Ovary (tissue), 3 donors: ENCODE measurements around the gene SPP1.

Experiments
- CTCF ChIP-seq, 3 donors: fragments of 450-650 bp in 2 of 3; fragments of 200-600 bp in 1 of 3; IDR thresholded peaks; one replicate each; pipeline versions ENCODE4 v1.5.1 to v1.8.0; 2016 to 2022; ENCODE audit warnings: antibody characterized with exemption in 3 of 3, mild to moderate bottlenecking in 1 of 3
- EP300 ChIP-seq: sonication (generic); formaldehyde crosslinking; IDR thresholded peaks from one replicate; pipeline ENCODE4 v1.6.1; 2017; ENCODE audit warnings: antibody characterized with exemption
- POLR2A ChIP-seq: fragments of 450-650 bp; IDR thresholded peaks from one replicate; pipeline ENCODE4 v1.6.1; 2017; ENCODE audit warnings: antibody characterized with exemption, mild to moderate bottlenecking, moderate library complexity
- donor health status: DM: no; HTN: no; CAD: no.

- no peak for TF ChIP-seq POLR2A
- no peak for TF ChIP-seq CTCF (IDR thresholded peaks at IDR 0.05)
- TF ChIP-seq EP300, result no peak
Measured at GRCh38 chr4:87941537-87942392, 33.7 kb upstream of the SPP1 start.
